ENCODE measurements around the gene IREB2. TPM values are rescaled to one million over a fixed set of nuclear protein-coding genes. Genes with fewer than 3 reads are reported as not detected.

IREB2 gene
- total RNA-seq, 1 donor from 2014 or later: 84.9 TPM

DNA sequence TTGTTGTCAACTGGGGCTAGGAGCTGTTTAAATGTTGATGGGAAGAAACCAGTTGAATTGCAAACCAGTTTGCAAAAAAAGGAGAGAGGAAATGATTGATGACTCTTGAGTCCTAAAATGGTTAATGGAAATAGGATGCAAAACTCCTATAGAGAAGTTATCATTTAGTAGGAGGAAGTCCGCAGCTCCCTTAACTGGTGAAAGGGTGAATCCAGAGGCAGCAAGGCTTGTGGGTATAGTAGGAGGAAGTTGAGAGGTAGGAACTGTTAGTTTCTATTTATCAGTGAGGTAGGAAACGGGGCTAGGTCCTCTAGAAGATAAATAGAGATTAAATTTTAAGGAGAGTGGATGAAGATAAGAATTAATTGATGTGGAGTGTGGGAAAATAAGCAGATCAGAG lies 15.4 kb downstream of the IREB2 start:
- peaks cover 79% of the 10 kb centered on the region for H3K4me1 Mint-ChIP-seq

DNA sequence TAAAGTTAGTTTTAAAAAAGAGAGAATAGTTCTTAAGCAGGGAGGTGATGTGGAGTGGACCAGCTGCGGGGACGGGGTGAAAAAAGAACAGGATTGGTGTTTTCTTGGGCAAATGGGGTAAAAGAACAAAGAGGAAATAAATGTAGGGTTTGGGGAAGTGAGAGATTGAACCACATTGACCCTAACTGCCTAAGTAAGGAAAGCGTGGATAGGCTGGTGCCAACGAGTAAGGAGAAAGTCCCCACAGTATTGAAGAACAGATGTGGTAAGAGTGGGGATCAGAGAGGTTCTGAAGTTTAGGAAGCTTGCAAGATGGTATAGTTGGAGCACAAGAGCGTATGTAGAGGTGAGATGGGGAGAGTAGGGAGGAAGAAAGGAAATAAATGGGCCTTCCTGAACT lies 17.0 kb downstream of the IREB2 start:
- Mint-ChIP-seq H3K27me3 (ENCODE audit: low read depth) (no peaks in the 10 kb centered on the region), H3K9me3 (no peaks in the 10 kb centered on the region), H3K4me3 (no peak overlapping the region), H3K27ac (peak overlapping the region; percentile 80), H3K4me1 (peaks cover 66% of the 10 kb centered on the region), H3K36me3 (peaks cover 3% of the 10 kb centered on the region)
- TF ChIP-seq, protein P1, sequence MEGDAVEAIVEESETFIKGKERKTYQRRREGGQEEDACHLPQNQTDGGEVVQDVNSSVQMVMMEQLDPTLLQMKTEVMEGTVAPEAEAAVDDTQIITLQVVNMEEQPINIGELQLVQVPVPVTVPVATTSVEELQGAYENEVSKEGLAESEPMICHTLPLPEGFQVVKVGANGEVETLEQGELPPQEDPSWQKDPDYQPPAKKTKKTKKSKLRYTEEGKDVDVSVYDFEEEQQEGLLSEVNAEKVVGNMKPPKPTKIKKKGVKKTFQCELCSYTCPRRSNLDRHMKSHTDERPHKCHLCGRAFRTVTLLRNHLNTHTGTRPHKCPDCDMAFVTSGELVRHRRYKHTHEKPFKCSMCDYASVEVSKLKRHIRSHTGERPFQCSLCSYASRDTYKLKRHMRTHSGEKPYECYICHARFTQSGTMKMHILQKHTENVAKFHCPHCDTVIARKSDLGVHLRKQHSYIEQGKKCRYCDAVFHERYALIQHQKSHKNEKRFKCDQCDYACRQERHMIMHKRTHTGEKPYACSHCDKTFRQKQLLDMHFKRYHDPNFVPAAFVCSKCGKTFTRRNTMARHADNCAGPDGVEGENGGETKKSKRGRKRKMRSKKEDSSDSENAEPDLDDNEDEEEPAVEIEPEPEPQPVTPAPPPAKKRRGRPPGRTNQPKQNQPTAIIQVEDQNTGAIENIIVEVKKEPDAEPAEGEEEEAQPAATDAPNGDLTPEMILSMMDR (IDR thresholded peaks at IDR 0.05; ENCODE audit: unreplicated experiment): no peak
- DNase-seq (ENCODE audit: low spot score in 2 of 2, unreplicated experiment in 2 of 2): no peak

More for the DNA sequence above, 15.4 kb downstream of the IREB2 start:
- DNase-seq (ENCODE audit: low spot score in 2 of 2, unreplicated experiment in 2 of 2): no peak
- H3K27ac Mint-ChIP-seq: peak overlapping the region; percentile 84
- no peaks in the 10 kb centered on the region for H3K9me3 Mint-ChIP-seq
- H3K36me3 Mint-ChIP-seq: peaks cover 3% of the 10 kb centered on the region
- no peak overlapping the region for H3K4me3 Mint-ChIP-seq
- TF ChIP-seq, protein P1 (IDR thresholded peaks at IDR 0.05; ENCODE audit: unreplicated experiment): no peak
- no peaks in the 10 kb centered on the region for H3K27me3 Mint-ChIP-seq (ENCODE audit: low read depth)

DNA sequence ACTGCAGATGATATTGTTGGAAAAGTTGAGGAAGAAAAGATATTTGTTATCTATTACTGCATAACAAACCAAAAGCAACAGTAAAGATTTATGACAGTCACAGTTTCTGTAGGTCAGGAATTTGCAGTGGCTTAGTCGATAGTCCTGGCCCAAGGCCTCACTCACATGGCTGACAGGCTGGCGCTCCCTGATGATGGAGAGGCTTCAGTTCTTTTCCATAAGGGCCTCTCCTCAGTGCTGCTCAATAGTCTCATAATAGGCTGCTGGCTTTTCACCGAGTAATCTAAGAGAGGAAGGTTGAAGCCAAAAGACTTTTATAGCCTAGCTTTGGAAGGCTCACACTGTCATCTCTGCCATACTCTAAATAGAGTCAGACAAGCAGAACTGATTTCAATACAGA lies 17.7 kb downstream of the IREB2 start:
- no peak overlapping the region for H3K4me3 Mint-ChIP-seq

DNA sequence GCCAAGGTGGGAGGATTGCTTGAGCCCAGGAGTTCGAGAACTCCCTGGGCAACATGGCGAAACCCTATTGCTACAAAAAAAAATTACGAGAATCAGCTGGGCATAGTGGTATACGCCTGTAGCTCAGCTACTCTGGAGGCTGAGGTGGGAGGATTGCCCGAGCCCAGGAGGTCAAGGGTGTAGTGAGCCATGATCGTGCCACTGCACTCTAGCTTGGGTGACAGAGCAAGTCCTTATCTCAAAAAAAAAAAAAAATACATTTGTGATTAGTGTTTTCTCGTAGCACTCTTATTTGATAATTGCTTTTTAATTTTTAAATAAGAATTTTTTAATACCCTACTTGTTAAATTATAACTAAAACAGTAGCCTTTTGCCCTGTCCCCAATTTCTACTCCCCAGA lies 18.4 kb downstream of the IREB2 start:
- Mint-ChIP-seq H3K4me1 (peaks cover 72% of the 10 kb centered on the region), H3K27ac (peak overlapping the region; percentile 82), H3K27me3 (ENCODE audit: low read depth) (no peaks in the 10 kb centered on the region), H3K9me3 (no peaks in the 10 kb centered on the region), H3K36me3 (no peaks in the 10 kb centered on the region), H3K4me3 (no peak overlapping the region)
- no peak for DNase-seq (ENCODE audit: low spot score in 2 of 2, unreplicated experiment in 2 of 2)
- TF ChIP-seq, protein P1 (IDR thresholded peaks at IDR 0.05; ENCODE audit: unreplicated experiment): no peak

More for the DNA sequence above, 17.7 kb downstream of the IREB2 start:
- Mint-ChIP-seq H3K27me3 (ENCODE audit: low read depth) (no peaks in the 10 kb centered on the region), H3K36me3 (no peaks in the 10 kb centered on the region), H3K9me3 (no peaks in the 10 kb centered on the region), H3K27ac (peak overlapping the region; percentile 80), H3K4me1 (peaks cover 65% of the 10 kb centered on the region)
- no peak for DNase-seq (ENCODE audit: low spot score in 2 of 2, unreplicated experiment in 2 of 2)
- TF ChIP-seq, protein P1 (IDR thresholded peaks at IDR 0.05; ENCODE audit: unreplicated experiment): no peak

DNA sequence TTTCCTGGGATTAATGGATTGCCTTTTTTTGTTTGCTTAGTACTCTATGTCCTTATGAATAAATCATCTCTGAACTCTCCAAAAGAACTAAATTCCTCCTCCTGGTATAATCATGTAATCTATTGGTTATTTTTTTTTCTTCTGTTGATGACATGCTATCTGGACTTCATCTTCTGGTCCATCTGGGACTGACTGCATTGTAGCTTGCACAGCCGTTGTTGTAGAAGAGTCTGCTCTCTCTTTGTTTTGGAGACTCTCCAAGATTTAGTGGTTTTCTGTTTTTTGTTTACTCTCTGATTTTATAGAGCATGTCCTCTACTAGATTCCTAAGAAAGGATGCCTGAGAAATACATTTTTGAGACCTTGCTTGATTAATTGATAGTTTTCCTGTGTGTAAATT lies 19.1 kb downstream of the IREB2 start:
- H3K9me3 Mint-ChIP-seq: no peaks in the 10 kb centered on the region
- peaks cover 72% of the 10 kb centered on the region for H3K4me1 Mint-ChIP-seq
- H3K4me3 Mint-ChIP-seq: no peak overlapping the region
- peak overlapping the region; percentile 82 for H3K27ac Mint-ChIP-seq
- TF ChIP-seq, protein P1 (IDR thresholded peaks at IDR 0.05; ENCODE audit: unreplicated experiment): no peak
- DNase-seq (ENCODE audit: low spot score in 2 of 2, unreplicated experiment in 2 of 2): no peak
- H3K36me3 Mint-ChIP-seq: no peaks in the 10 kb centered on the region
- no peaks in the 10 kb centered on the region for H3K27me3 Mint-ChIP-seq (ENCODE audit: low read depth)

DNA sequence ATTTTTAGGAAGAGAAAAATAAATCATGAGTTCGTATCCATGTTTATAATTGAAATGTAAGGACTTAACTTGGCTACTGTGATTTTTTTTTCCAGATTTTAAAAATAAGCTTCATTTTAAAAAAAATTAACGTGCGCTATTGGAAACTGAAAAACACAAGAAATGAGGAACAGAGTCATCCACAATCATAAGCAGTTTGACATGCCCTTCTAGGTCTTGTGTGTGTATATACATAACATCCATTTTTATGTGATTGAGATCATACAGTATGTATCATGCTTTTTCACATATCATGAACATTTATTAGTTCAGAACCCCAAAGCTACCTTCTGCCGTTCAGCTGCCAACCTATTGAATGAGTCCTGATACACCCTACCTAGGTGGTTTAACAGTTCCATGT lies 22.7 kb downstream of the IREB2 start:
- H3K27me3 Mint-ChIP-seq (ENCODE audit: low read depth): no peaks in the 10 kb centered on the region
- no peak overlapping the region for H3K27ac Mint-ChIP-seq
- TF ChIP-seq, protein P1 (IDR thresholded peaks at IDR 0.05; ENCODE audit: unreplicated experiment): no peak
- no peak for DNase-seq (ENCODE audit: low spot score in 2 of 2, unreplicated experiment in 2 of 2)
- peaks cover 43% of the 10 kb centered on the region for H3K4me1 Mint-ChIP-seq
- H3K9me3 Mint-ChIP-seq: no peaks in the 10 kb centered on the region
- no peak overlapping the region for H3K4me3 Mint-ChIP-seq
- peaks cover 17% of the 10 kb centered on the region for H3K36me3 Mint-ChIP-seq

Data from mesothelial cell of epicardium (in vitro differentiated cells).